HepG2 (cell line): ENCODE measurements around the gene AGAP3. TPM values are rescaled to one million over a fixed set of nuclear protein-coding genes. Genes with fewer than 3 reads are reported as not detected.

Source experiments
- CSRNP2 ChIP-seq: sonication (generic); formaldehyde crosslinking; conservative IDR thresholded peaks from 2 replicates; pipeline ENCODE4 v1.8.0; 2022; ENCODE audit warnings: low read depth, missing genetic modification reagents
- DRAP1 ChIP-seq: IDR thresholded peaks from 2 replicates; pipeline ENCODE4 v1.6.1; 2016; ENCODE audit warnings: missing genetic modification reagents, missing compliant biosample characterization
- HNRNPK ChIP-seq: fragments of 200-400 bp; formaldehyde crosslinking; IDR thresholded peaks from 2 replicates; pipeline ENCODE4 v1.6.1; 2018; ENCODE audit warnings: low read length, low read depth, moderate library complexity, mild to moderate bottlenecking; ENCODE audit not compliant: poor library complexity, severe bottlenecking
- PITX1 ChIP-seq: sonication (generic); formaldehyde crosslinking; IDR thresholded peaks from 2 replicates; pipeline ENCODE4 v1.5.1; 2020; ENCODE audit warnings: mild to moderate bottlenecking, missing genetic modification reagents
- ZNF646 ChIP-seq: sonication (generic); formaldehyde crosslinking; IDR thresholded peaks from 2 replicates; pipeline ENCODE4 v1.9.0; 2021; ENCODE audit warnings: mild to moderate bottlenecking, missing genetic modification reagents
- ZNF749 ChIP-seq: sonication (generic); formaldehyde crosslinking; IDR thresholded peaks from 2 replicates; pipeline ENCODE4 v1.8.0; 2022; ENCODE audit warnings: mild to moderate bottlenecking, missing genetic modification reagents, moderate library complexity, borderline replicate concordance
- polyA plus RNA-seq, 8 experiments: library from polyadenylated mRNA; depleted of rRNA in 3 of 8; stranded (reverse) in 7 of 8; unstranded in 1 of 8; fragments of >200 nt; fragmentation: Illumina TruSeq in 4 of 8; extraction: Trizol in 4 of 8; gene quantifications; 2 replicates each; pipeline versions ENCODE4 v1.2.1 to v1.2.3, GENCODE V29; 2011 to 2016; ENCODE audit warnings: low read depth in 4 of 8, missing spikeins in 1 of 8, mixed read lengths in 1 of 8; ENCODE audit not compliant: insufficient read depth in 1 of 8
- total RNA-seq, 5 experiments: library from RNA; depleted of rRNA; stranded (reverse); fragments of >200 nt; fragmentation: Illumina TruSeq; extraction: Trizol; gene quantifications; 2 replicates each; pipeline ENCODE4 v1.2.3, GENCODE V29; 2016; ENCODE audit warnings: low read depth in 1 of 5
- TF ChIP-seq, protein P1 (sequence below): sonication (generic); formaldehyde crosslinking; IDR thresholded peaks from 2 replicates; pipeline ENCODE4 v1.4.0; 2020; ENCODE audit warnings: low read depth, missing genetic modification reagents
- TF ChIP-seq, protein P2 (sequence below): sonication (generic); formaldehyde crosslinking; IDR thresholded peaks from 2 replicates; pipeline ENCODE4 v1.5.0; 2020; ENCODE audit warnings: mild to moderate bottlenecking, missing genetic modification reagents, borderline replicate concordance

Gene AGAP3
- total and polyA plus RNA-seq, 2 of the 13 experiments (the other 11 are each of a cell fraction or from before 2014, with no cell fraction given): 31.3 to 61.4 TPM

- TF ChIP-seq ZNF646 (no peak), HNRNPK (peak; percentile 16), CSRNP2 (CRISPR knock-in tag) (no peak), ZNF749 (CRISPR knock-in tag) (no peak), PITX1 (no peak), DRAP1 (CRISPR knock-in tag) (no peak)
- TF ChIP-seq, protein P1, sequence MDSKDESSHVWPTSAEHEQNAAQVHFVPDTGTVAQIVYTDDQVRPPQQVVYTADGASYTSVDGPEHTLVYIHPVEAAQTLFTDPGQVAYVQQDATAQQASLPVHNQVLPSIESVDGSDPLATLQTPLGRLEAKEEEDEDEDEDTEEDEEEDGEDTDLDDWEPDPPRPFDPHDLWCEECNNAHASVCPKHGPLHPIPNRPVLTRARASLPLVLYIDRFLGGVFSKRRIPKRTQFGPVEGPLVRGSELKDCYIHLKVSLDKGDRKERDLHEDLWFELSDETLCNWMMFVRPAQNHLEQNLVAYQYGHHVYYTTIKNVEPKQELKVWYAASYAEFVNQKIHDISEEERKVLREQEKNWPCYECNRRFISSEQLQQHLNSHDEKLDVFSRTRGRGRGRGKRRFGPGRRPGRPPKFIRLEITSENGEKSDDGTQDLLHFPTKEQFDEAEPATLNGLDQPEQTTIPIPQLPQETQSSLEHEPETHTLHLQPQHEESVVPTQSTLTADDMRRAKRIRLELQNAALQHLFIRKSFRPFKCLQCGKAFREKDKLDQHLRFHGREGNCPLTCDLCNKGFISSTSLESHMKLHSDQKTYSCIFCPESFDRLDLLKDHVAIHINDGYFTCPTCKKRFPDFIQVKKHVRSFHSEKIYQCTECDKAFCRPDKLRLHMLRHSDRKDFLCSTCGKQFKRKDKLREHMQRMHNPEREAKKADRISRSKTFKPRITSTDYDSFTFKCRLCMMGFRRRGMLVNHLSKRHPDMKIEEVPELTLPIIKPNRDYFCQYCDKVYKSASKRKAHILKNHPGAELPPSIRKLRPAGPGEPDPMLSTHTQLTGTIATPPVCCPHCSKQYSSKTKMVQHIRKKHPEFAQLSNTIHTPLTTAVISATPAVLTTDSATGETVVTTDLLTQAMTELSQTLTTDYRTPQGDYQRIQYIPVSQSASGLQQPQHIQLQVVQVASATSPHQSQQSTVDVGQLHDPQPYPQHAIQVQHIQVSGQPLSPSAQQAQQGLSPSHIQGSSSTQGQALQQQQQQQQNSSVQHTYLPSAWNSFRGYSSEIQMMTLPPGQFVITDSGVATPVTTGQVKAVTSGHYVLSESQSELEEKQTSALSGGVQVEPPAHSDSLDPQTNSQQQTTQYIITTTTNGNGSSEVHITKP: no peak
- TF ChIP-seq, protein P2, sequence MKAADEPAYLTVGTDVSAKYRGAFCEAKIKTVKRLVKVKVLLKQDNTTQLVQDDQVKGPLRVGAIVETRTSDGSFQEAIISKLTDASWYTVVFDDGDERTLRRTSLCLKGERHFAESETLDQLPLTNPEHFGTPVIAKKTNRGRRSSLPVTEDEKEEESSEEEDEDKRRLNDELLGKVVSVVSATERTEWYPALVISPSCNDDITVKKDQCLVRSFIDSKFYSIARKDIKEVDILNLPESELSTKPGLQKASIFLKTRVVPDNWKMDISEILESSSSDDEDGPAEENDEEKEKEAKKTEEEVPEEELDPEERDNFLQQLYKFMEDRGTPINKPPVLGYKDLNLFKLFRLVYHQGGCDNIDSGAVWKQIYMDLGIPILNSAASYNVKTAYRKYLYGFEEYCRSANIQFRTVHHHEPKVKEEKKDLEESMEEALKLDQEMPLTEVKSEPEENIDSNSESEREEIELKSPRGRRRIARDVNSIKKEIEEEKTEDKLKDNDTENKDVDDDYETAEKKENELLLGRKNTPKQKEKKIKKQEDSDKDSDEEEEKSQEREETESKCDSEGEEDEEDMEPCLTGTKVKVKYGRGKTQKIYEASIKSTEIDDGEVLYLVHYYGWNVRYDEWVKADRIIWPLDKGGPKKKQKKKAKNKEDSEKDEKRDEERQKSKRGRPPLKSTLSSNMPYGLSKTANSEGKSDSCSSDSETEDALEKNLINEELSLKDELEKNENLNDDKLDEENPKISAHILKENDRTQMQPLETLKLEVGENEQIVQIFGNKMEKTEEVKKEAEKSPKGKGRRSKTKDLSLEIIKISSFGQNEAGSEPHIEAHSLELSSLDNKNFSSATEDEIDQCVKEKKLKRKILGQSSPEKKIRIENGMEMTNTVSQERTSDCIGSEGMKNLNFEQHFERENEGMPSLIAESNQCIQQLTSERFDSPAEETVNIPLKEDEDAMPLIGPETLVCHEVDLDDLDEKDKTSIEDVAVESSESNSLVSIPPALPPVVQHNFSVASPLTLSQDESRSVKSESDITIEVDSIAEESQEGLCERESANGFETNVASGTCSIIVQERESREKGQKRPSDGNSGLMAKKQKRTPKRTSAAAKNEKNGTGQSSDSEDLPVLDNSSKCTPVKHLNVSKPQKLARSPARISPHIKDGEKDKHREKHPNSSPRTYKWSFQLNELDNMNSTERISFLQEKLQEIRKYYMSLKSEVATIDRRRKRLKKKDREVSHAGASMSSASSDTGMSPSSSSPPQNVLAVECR (CRISPR knock-in tag): peak; percentile 81; the same call in 1 of the 2 replicates
These were observed 3.0 kb upstream of the AGAP3 start, which contains the start of gene TMUB1 (continued) for GRCh38 chr7:151083071-151083823.
